22Rv1 (cell line): ENCODE data around the gene RELB.

Experiments used
- CTCF ChIP-seq: fragments of 450-650 bp; IDR thresholded peaks from 2 replicates; pipeline ENCODE4 v1.5.1; 2017; ENCODE audit warnings: mild to moderate bottlenecking
- ZFX ChIP-seq: fragments of 450-650 bp; IDR thresholded peaks from 2 replicates; pipeline ENCODE4 v1.6.1; 2017; ENCODE audit warnings: antibody characterized with exemption, borderline replicate concordance

DNA sequence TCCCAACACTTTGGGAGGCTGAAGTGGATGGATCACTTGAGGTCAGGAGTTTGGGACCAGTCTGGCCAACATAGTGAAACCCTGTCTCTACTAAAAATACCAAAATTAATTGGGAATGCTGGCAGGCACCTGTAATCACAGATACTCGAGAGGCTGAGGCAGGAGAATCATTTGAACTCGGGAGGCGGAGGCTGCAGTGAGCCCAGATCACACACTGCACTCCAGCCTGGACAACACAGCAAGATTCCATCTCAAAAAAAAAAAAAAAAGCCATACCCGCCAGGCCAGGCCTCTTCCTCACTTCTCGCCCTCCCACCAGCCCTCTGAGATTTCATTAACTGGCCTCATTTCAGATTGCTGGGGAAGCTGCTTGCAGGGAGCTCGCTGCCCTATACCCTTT lies 7.7 kb upstream of the RELB start:
- TF ChIP-seq CTCF, result no peak
- no peak for TF ChIP-seq ZFX
